K562 (cell line): ENCODE measurements around the gene KLHL30. TPM values are rescaled to one million over a fixed set of nuclear protein-coding genes. Genes with fewer than 3 reads are reported as not detected.

Experiments used
- ATAC-seq: fragments of 200-7000 bp; cut with Tn5 transposase; 3 replicates; pipeline ENCODE4 v1.9.1; 2020; ENCODE audit warnings: moderate library complexity
- BruUV-seq: library from RNA; stranded (reverse); fragments of 400-500 nt; replicated peaks from 2 replicates; lab custom pipeline; 2021; lab: Mats Ljungman, UMichigan
- CTCF ChIA-PET: fragments of 300-600 bp; formaldehyde crosslinking; extraction: SDS; loops from one replicate; lab custom pipeline; 2021; ENCODE audit warnings: low intra/inter-chr PET ratio; lab: Yijun Ruan, JAX
- POLR2A ChIA-PET: fragments of 300-600, 350-650 bp; sonication (Branson Sonifier 250); formaldehyde crosslinking; extraction: SDS; loops from one replicate; lab custom pipeline; 2021; ENCODE audit warnings: antibody characterized with exemption, inconsistent platforms; lab: Yijun Ruan, JAX
- DNase-seq, 4 experiments: peaks; one replicate each; pipeline versions ENCODE4 v3.0.0 to v3.0.0-alpha.2; 2011 to 2018; ENCODE audit warnings: low spot score in 3 of 4, mixed read lengths in 3 of 4; ENCODE audit errors: extremely low read depth in 1 of 4
- FAIRE-seq: peaks from 2 replicates; lab custom pipeline; 2011; peaks lifted over from hg19 to GRCh38; lab: Jason Lieb, UNC
- H2AFZ ChIP-seq: 2 replicates; pipeline ENCODE4 v1.6.0; 2011; ENCODE audit warnings: low read depth, low read length, control low read depth, inconsistent platforms
- H3K27ac ChIP-seq: fragments of 200-600 bp; 3 replicates; pipeline ENCODE4 v1.8.0; 2011; ENCODE audit warnings: low read depth, mild to moderate bottlenecking, control low read depth, inconsistent platforms, low read length, moderate library complexity, mixed read lengths; ENCODE audit errors: extremely low read depth
- H3K27me3 ChIP-seq, 2 experiments: fragments of 300-600 bp in 1 of 2; 2 replicates in 1 of 2; 3 replicates in 1 of 2; pipeline versions ENCODE4 v1.6.0 to v1.8.0; 2011; ENCODE audit warnings: inconsistent platforms in 2 of 2, low read length in 2 of 2, mild to moderate bottlenecking in 1 of 2, mixed read lengths in 1 of 2, moderate library complexity in 1 of 2; ENCODE audit not compliant: control insufficient read depth in 2 of 2, insufficient read depth in 2 of 2
- H3K36me3 ChIP-seq: fragments of 300-600 bp; 3 replicates; pipeline ENCODE4 v1.8.0; 2011; ENCODE audit warnings: mild to moderate bottlenecking, low read length, inconsistent platforms; ENCODE audit not compliant: control insufficient read depth, insufficient read depth
- H3K4me1 ChIP-seq, 2 experiments: fragments of 200-600 bp in 1 of 2; replicated peaks in 1 of 2; 2 replicates in 1 of 2; 3 replicates in 1 of 2; pipeline versions ENCODE4 v1.5.1 to v1.8.0; 2011; ENCODE audit warnings: inconsistent platforms in 2 of 2, low read length in 2 of 2, mild to moderate bottlenecking in 1 of 2, mixed read lengths in 1 of 2, moderate library complexity in 1 of 2; ENCODE audit not compliant: control insufficient read depth in 2 of 2, insufficient read depth in 2 of 2
- H3K4me2 ChIP-seq: 2 replicates; pipeline ENCODE4 v1.6.1; 2011; ENCODE audit warnings: low read length, control low read depth, inconsistent platforms, mixed read lengths; ENCODE audit not compliant: insufficient read depth
- H3K4me3 ChIP-seq: fragments of 200-600 bp; sonication (generic), shearing (Covaris generic); 2 replicates; pipeline ENCODE4 v1.5.1; 2016; ENCODE audit warnings: control low read depth, inconsistent platforms
- H3K79me2 ChIP-seq: fragments of 200-600 bp; 3 replicates; pipeline ENCODE4 v1.8.0; 2011; ENCODE audit warnings: low read length, inconsistent platforms; ENCODE audit not compliant: control insufficient read depth, insufficient read depth
- H3K9ac ChIP-seq, 2 experiments: 2 replicates each; pipeline versions ENCODE4 v1.6.0 to v1.6.1; 2011; ENCODE audit warnings: low read depth in 2 of 2, low read length in 2 of 2, control low read depth in 1 of 2, inconsistent platforms in 1 of 2, mild to moderate bottlenecking in 1 of 2, mixed read lengths in 1 of 2; ENCODE audit not compliant: insufficient read depth in 1 of 2
- H3K9me1 ChIP-seq: one replicate; pipeline ENCODE4 v1.6.0; 2011; ENCODE audit warnings: inconsistent platforms, mild to moderate bottlenecking, low read length, moderate library complexity; ENCODE audit not compliant: control insufficient read depth, insufficient read depth
- H3K9me3 ChIP-seq: replicated peaks from 2 replicates; pipeline ENCODE4 v1.5.1; 2011; ENCODE audit warnings: low read depth, low read length, inconsistent platforms; ENCODE audit not compliant: control insufficient read depth, insufficient read depth
- H4K20me1 ChIP-seq: replicated peaks from 2 replicates; pipeline ENCODE4 v1.6.1; 2011; ENCODE audit warnings: low read length, inconsistent platforms, mixed read lengths; ENCODE audit not compliant: control insufficient read depth, insufficient read depth
- CREB3L1 ChIP-seq: fragments of 450-650 bp; IDR thresholded peaks from 2 replicates; pipeline ENCODE4 v1.6.1; 2014; ENCODE audit warnings: low read depth, mild to moderate bottlenecking, moderate library complexity, borderline replicate concordance
- FOXO4 ChIP-seq: fragments of 450-650 bp; formaldehyde crosslinking; IDR thresholded peaks from 2 replicates; pipeline ENCODE4 v1.4.0; 2020; ENCODE audit warnings: mild to moderate bottlenecking, moderate library complexity
- KHSRP ChIP-seq: fragments of 450-650 bp; IDR thresholded peaks from 2 replicates; pipeline ENCODE4 v1.6.1; 2017
- KLF1 ChIP-seq: fragments of 450-650 bp; IDR thresholded peaks from 2 replicates; pipeline ENCODE4 v1.6.1; 2016; ENCODE audit warnings: missing genetic modification characterization, missing compliant biosample characterization
- MCM2 ChIP-seq: fragments of 450-650 bp; IDR thresholded peaks from 2 replicates; pipeline ENCODE4 v1.6.1; 2017; ENCODE audit warnings: low read depth, mild to moderate bottlenecking
- NR4A1 ChIP-seq, 2 experiments: fragments of 250-450 bp in 1 of 2; fragments of 450-650 bp in 1 of 2; sonication (Bioruptor Pico) in 1 of 2; IDR thresholded peaks; 2 replicates each; pipeline versions ENCODE4 v1.4.0 to v1.6.1; 2016 to 2020; ENCODE audit warnings: mild to moderate bottlenecking in 2 of 2, missing compliant biosample characterization in 1 of 2, missing genetic modification characterization in 1 of 2, moderate library complexity in 1 of 2
- PHF20 ChIP-seq: fragments of 450-650 bp; IDR thresholded peaks from 2 replicates; pipeline ENCODE4 v1.6.1; 2018; ENCODE audit not compliant: partially characterized antibody
- WHSC1 ChIP-seq: IDR thresholded peaks from one replicate; pipeline ENCODE4 v1.6.1; 2012; ENCODE audit warnings: low read length, control low read depth, inconsistent platforms
- ZFP30 ChIP-seq: fragments of 250-450 bp; sonication (Bioruptor Pico); IDR thresholded peaks from 2 replicates; pipeline ENCODE4 v1.8.0; 2022; ENCODE audit warnings: moderate library complexity, mild to moderate bottlenecking, inconsistent platforms, borderline replicate concordance
- WGBS: fragments of 100-300 bp; shearing (Covaris generic); methylation state at CpG from one replicate; pipeline ENCODE4 v1.1.6; 2016; ENCODE audit warnings: low coverage, mixed read lengths; ENCODE audit not compliant: insufficient coverage; ENCODE audit errors: missing lambda C conversion rate; 5-methylcytosine and 5-hydroxymethylcytosine counted together
- in situ Hi-C: fragments of 300-500 bp; cut with MboI; formaldehyde crosslinking; loops from 4 replicates; pipeline ENCODE4 v1.15.0; 2018; ENCODE audit warnings: inconsistent platforms, mixed read lengths
- intact Hi-C: fragments of 100-400 bp; cut with micrococcal nuclease; formaldehyde crosslinking; loops from 2 replicates; pipeline ENCODE4 v1.14.2; 2022
- polyA plus RNA-seq, 8 experiments: library from polyadenylated mRNA; depleted of rRNA in 4 of 8; stranded (reverse) in 5 of 8; unstranded in 3 of 8; fragments of >200 nt; fragmentation: Nextera tagmentation in 2 of 8; fragmentation: Illumina TruSeq in 1 of 8; extraction: Ambion mirVana in 2 of 8; extraction: Trizol in 1 of 8; gene quantifications; 2 replicates each; pipeline versions ENCODE4 v1.2.1 to v1.2.3, GENCODE V29; 2011 to 2014; ENCODE audit warnings: inconsistent platforms in 1 of 8, missing spikeins in 1 of 8
- total RNA-seq, 7 experiments: library from RNA; depleted of rRNA in 6 of 7; stranded (reverse); fragments of >200 nt in 6 of 7; fragmentation: Illumina TruSeq in 2 of 7; extraction: Trizol in 2 of 7; gene quantifications; 2 replicates each; pipeline versions ENCODE4 v1.2.1 to v1.2.3, GENCODE V29; 2011 to 2021; ENCODE audit warnings: low replicate concordance in 1 of 7
- TF ChIP-seq, protein P1 (sequence below): fragments of 250-450 bp; sonication (Bioruptor Pico); IDR thresholded peaks from 2 replicates; pipeline ENCODE4 v1.5.1; 2021; ENCODE audit warnings: mild to moderate bottlenecking

KLHL30 gene
- total and polyA plus RNA-seq, 9 of the 15 experiments (the other 6 are each of a cell fraction or from before 2014, with no cell fraction given) = 0.04 TPM; not detected in 8

DNA sequence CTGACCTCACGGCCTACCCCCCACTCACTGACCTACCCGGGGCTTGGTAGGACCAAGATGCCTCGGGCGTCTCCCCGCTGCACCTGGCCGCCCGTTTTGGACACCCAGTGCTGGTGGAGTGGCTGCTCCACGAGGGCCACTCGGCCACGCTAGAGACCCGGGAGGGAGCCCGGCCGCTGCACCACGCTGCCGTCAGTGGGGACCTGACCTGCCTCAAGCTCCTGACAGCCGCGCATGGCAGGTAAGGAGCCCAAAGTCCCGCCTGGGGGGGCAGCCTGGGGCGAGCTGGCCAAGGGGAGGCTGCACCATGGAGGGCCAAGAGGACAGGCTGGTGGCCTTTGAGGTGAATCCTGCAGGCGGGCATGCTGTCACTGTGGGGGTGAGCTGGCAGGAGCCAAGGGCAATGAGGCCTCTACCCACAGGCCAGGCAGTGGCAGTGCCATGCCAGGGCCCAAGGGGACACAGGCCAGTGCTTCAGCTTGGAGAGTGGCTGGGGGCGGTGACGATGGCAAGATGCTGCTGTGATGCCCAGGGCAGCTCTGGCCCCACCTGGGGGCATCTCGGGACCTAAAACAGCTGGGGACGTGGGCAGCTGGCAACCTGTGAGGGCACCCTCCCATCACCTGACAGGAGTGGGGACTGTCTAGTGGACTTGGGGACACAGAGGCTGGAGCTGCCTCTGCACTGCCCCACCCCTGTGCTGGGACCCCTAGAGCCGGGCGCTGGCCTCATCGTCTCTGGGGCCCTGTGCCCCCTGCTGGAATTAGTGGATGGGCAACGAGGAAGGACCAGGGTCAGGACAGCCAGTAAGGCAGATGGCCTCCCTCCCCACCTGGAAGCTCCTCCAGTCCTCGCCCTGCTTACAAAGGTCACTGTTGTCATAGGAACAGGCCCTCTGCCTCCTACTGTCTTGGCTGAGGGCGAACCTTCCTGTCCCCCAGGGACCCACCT lies 36.3 kb upstream of the KLHL30 start (continued):
- TF ChIP-seq FOXO4 (CRISPR knock-in tag) (no peak), PHF20 (no peak)
- TF ChIP-seq, all 486 proteins: peak for 0

GRCh38 chr2:238102865-238103264 lies 35.6 kb upstream of the KLHL30 start:
- FAIRE-seq = no peak

More at GRCh38 chr2:238102865-238103264, 35.6 kb upstream of the KLHL30 start:
- Histone ChIP-seq H3K9me1 (peaks cover 3% of the 10 kb centered on the region), H3K4me2 (no peak overlapping the region), H3K27me3 (no peaks in the 10 kb centered on the region), H2AFZ (no peak overlapping the region), H3K4me1 (peaks cover 6 to 67% of the 10 kb centered on the region in 2 experiments; a peak in 3 of 5 replicates), H3K79me2 (no peaks in the 10 kb centered on the region), H4K20me1 (no peaks in the 10 kb centered on the region), H3K27ac (no peak overlapping the region), H3K9ac (no peak overlapping the region), H3K9me3 (no peaks in the 10 kb centered on the region), H3K36me3 (no peaks in the 10 kb centered on the region), H3K4me3 (no peak overlapping the region)
- 23% methylated on average over 7 of the region's 10 CpGs for WGBS
- intact Hi-C loops = no loop called here
- in situ Hi-C loops = loop anchor here (10.0 kb wide), 1 partner anchor 248 kb away; the partner anchor contains the start of gene RAMP1
- CTCF ChIA-PET = no interaction called here
- BruUV-seq = no TSS peak
- TF ChIP-seq CREB3L1 (no peak), WHSC1 (no peak), KLF1 (tag) (no peak), ZFP30 (CRISPR knock-in tag) (no peak), NR4A1 (CRISPR knock-in tag; IDR thresholded peaks at IDR 0.05) (no peak), NR4A1 (tag; IDR thresholded peaks at IDR 0.05) (no peak), KHSRP (no peak), MCM2 (no peak)
- TF ChIP-seq, protein P1, sequence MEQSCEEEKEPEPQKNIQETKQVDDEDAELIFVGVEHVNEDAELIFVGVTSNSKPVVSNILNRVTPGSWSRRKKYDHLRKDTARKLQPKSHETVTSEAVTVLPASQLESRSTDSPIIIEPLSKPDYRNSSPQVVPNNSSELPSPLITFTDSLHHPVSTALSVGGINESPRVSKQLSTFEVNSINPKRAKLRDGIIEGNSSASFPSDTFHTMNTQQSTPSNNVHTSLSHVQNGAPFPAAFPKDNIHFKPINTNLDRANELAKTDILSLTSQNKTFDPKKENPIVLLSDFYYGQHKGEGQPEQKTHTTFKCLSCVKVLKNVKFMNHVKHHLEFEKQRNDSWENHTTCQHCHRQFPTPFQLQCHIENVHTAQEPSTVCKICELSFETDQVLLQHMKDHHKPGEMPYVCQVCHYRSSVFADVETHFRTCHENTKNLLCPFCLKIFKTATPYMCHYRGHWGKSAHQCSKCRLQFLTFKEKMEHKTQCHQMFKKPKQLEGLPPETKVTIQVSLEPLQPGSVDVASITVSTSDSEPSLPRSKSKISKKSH (CRISPR knock-in tag) = no peak
- DNase-seq (no peak), ATAC-seq (no peak)
- POLR2A ChIA-PET = no interaction called here
